HUES6 (cell line): Measurements from ENCODE around the gene MSANTD2.

Experiments
- H3K27ac ChIP-seq: 2 replicates; pipeline ENCODE4 v1.7.0; 2013; ENCODE audit warnings: low read depth, mild to moderate bottlenecking, low read length, inconsistent platforms
- H3K27me3 ChIP-seq: 2 replicates; pipeline ENCODE4 v1.6.1; 2013; ENCODE audit warnings: low read length; ENCODE audit not compliant: control insufficient read depth, insufficient read depth
- H3K36me3 ChIP-seq: 2 replicates; pipeline ENCODE4 v1.6.1; 2013; ENCODE audit warnings: low read length; ENCODE audit not compliant: control insufficient read depth, insufficient read depth
- H3K4me1 ChIP-seq: 2 replicates; pipeline ENCODE4 v1.6.1; 2013; ENCODE audit warnings: low read length; ENCODE audit not compliant: control insufficient read depth, insufficient read depth
- H3K4me3 ChIP-seq: 2 replicates; pipeline ENCODE4 v1.5.1; 2013; ENCODE audit warnings: low read depth, low read length
- H3K9ac ChIP-seq: one replicate; pipeline ENCODE4 v1.6.1; 2013; ENCODE audit warnings: mild to moderate bottlenecking, low read length
- H3K9me3 ChIP-seq: 2 replicates; pipeline ENCODE4 v1.6.1; 2013; ENCODE audit warnings: low read depth, low read length; ENCODE audit not compliant: control insufficient read depth, insufficient read depth

Gene MSANTD2

DNA sequence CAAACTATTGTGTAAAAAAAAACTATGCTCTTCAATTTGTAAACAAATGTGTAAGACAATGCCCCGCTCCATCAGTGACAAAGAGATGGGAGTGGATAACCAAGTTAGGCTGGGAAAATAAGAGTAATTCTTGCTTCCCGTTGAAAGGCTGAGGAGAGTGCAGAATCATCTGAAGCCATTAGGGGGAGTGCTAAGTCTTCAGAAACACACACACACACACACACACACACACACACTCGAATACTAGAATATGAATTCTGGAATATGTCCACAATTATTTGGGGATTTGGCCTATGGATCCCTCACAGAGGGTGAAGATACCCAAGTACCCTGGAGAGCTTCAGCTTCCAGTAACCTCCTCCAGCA is 37.3 kb upstream of the MSANTD2 start:
- peaks cover 68% of the 10 kb centered on the region for H3K27me3 ChIP-seq
- H3K9ac ChIP-seq: no peak overlapping the region
- H3K4me1 ChIP-seq: peaks cover 8% of the 10 kb centered on the region; the same call in 1 of the 2 replicates
- H3K4me3 ChIP-seq: no peak overlapping the region
- H3K36me3 ChIP-seq: no peaks in the 10 kb centered on the region
- no peaks in the 10 kb centered on the region for H3K9me3 ChIP-seq
- H3K27ac ChIP-seq: no peak overlapping the region

DNA sequence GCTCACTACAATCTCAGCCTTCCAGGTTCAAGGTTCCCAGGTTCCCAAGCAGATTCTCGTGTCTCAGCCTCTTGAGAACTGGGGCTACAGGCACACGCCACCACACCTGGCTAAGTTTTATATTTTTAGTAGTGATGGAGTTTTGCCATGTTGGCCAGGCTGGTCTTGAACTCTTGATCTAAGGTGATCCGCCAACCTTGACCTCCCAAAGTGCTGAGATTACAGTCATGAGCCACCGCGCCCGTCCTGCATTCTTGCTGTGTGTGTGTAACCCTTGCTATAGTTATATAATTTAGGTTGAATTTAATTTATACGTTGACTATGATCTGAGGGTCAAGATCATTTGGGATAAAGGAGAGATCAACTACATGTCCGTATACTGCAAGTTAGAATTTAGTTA is 35.7 kb upstream of the MSANTD2 start:
- no peaks in the 10 kb centered on the region for H3K36me3 ChIP-seq
- 0 out of 2 replicates have a peak, but pooled peaks cover 8% of the 10 kb centered on the region for H3K4me1 ChIP-seq
- H3K4me3 ChIP-seq: no peak overlapping the region
- no peak overlapping the region for H3K9ac ChIP-seq
- no peaks in the 10 kb centered on the region for H3K9me3 ChIP-seq
- peaks cover 57% of the 10 kb centered on the region for H3K27me3 ChIP-seq
- H3K27ac ChIP-seq: no peak overlapping the region

DNA sequence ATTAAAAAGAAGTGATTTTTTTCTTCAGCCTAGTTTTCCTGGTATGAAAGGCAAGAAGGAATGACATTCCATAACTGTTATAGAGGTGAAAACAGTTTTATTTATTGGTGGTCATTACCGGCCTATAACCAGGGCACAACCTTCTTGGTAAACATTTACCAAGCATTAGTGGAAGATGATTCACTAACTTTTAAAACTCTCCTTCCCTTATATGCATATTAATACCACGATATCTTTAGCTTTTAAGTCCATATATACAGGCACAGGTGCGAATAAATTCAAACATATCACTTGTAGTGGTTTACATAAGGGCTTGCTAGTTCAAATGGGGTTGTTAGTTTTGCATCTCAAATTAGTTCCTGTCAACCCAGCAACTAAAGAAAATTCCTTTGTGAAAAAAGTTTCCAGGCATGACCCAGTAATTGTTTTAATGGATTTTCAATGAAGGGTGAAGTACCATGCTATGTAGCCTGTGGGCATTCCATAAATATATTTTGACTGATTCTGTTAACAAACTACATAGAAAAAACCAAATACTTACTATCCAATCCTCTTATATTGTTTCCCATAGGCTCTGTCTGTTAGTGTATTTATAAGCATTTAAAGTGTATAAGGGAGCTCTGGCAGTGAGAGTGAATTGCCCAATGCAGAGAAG is 34.4 kb upstream of the MSANTD2 start:
- H3K36me3 ChIP-seq: no peaks in the 10 kb centered on the region
- H3K4me1 ChIP-seq: 0 out of 2 replicates have a peak, but pooled peaks cover 5% of the 10 kb centered on the region
- no peak overlapping the region for H3K4me3 ChIP-seq
- no peak overlapping the region for H3K9ac ChIP-seq
- no peak overlapping the region for H3K27ac ChIP-seq
- H3K9me3 ChIP-seq: no peaks in the 10 kb centered on the region
- H3K27me3 ChIP-seq: peaks cover 47% of the 10 kb centered on the region

GRCh38 chr11:124832571-124832970 is 32.4 kb upstream of the MSANTD2 start:
- no peaks in the 10 kb centered on the region for H3K36me3 ChIP-seq
- H3K27ac ChIP-seq: no peak overlapping the region
- peaks cover 28% of the 10 kb centered on the region for H3K27me3 ChIP-seq
- H3K9ac ChIP-seq: no peak overlapping the region
- H3K4me1 ChIP-seq: 0 out of 2 replicates have a peak, but pooled peaks cover 5% of the 10 kb centered on the region
- no peak overlapping the region for H3K4me3 ChIP-seq
- no peaks in the 10 kb centered on the region for H3K9me3 ChIP-seq

DNA sequence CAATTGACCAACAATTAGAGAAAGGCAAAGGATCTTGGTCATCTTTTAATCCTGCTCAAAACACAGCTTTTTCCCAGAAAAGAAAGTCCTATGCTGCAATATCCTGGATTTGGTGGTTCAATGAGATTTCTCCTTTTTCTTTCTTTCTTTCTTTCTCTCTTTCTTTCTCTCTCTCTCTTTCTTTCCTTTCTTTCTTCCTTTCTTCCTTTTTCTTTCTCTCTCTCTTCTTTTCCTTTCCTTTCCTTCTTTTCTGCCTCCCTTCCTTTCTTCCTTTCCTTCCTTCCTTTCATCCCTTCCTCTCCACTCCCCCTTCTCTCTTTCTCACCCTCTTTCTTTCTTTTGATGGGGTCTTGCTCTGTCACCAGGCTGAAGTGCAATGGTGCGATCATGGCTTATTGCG is 31.7 kb upstream of the MSANTD2 start:
- no peak overlapping the region for H3K4me3 ChIP-seq
- no peak overlapping the region for H3K27ac ChIP-seq
- H3K36me3 ChIP-seq: no peaks in the 10 kb centered on the region
- H3K27me3 ChIP-seq: peaks cover 23% of the 10 kb centered on the region
- 0 out of 2 replicates have a peak, but pooled peaks cover 5% of the 10 kb centered on the region for H3K4me1 ChIP-seq
- no peaks in the 10 kb centered on the region for H3K9me3 ChIP-seq
- no peak overlapping the region for H3K9ac ChIP-seq

GRCh38 chr11:124830749-124831148 is 30.5 kb upstream of the MSANTD2 start:
- no peaks in the 10 kb centered on the region for H3K9me3 ChIP-seq
- H3K27me3 ChIP-seq: peaks cover 21% of the 10 kb centered on the region
- H3K4me1 ChIP-seq: 0 out of 2 replicates have a peak, but pooled peaks cover 5% of the 10 kb centered on the region
- H3K36me3 ChIP-seq: no peaks in the 10 kb centered on the region
- H3K4me3 ChIP-seq: no peak overlapping the region
- no peak overlapping the region for H3K27ac ChIP-seq
- H3K9ac ChIP-seq: no peak overlapping the region

GRCh38 chr11:124829986-124830385 is 29.8 kb upstream of the MSANTD2 start:
- no peak overlapping the region for H3K27ac ChIP-seq
- peaks cover 18% of the 10 kb centered on the region; the same call in 1 of the 2 replicates for H3K27me3 ChIP-seq
- no peak overlapping the region for H3K4me3 ChIP-seq
- no peaks in the 10 kb centered on the region for H3K36me3 ChIP-seq
- 0 out of 2 replicates have a peak, but pooled peaks cover 5% of the 10 kb centered on the region for H3K4me1 ChIP-seq
- H3K9me3 ChIP-seq: no peaks in the 10 kb centered on the region
- no peak overlapping the region for H3K9ac ChIP-seq

- H3K9me3 ChIP-seq: no peaks in the 10 kb centered on the region
- no peak overlapping the region for H3K9ac ChIP-seq
- no peaks in the 10 kb centered on the region for H3K4me1 ChIP-seq
- H3K36me3 ChIP-seq: no peaks in the 10 kb centered on the region
- H3K27me3 ChIP-seq: peaks cover 18% of the 10 kb centered on the region; the same call in 1 of the 2 replicates
- no peak overlapping the region for H3K4me3 ChIP-seq
- H3K27ac ChIP-seq: no peak overlapping the region
Observed at GRCh38 chr11:124825876-124826275, 25.7 kb upstream of the MSANTD2 start.

DNA sequence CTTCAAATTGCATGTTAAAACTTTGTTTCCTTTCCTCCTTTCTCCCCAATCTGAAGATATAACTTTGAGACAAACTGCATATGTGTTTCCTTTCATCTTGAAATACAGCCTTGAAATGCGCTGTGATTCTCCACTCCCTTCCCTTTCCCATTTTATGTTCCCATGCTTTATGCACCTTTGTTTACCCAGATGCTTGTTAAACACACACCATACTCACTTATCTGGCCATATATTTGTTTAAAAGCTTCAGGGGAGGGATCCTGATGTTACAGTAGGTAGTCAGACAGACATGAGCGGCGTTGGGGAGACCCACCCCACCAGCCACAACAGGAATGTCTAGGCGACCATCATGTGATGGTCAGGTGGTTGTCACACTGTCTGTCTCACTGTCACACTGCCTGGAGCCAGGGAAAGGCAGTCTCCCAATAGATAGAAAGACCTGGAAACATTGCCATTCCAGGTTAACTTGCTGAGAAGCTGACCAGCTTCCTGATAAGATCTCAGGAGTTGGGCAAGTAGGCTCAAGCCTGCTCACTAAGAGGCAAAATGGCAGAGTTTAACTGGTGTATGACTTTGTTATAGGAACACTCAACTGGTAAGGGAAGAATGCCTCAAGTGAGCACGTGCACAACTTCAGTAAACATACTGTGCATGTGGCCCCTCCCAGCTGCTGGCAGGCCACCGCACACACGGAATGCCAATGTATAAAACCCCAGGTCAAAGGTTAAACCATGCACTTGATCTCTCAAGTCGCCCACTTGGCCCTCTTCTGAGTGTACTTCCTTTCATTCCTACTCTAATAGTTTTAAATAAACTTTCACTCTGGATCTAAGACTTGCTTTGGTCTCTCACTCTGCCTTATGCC is 23.5 kb upstream of the MSANTD2 start:
- H3K27ac ChIP-seq: no peak overlapping the region
- no peak overlapping the region for H3K4me3 ChIP-seq
- no peaks in the 10 kb centered on the region for H3K4me1 ChIP-seq
- peaks cover 13% of the 10 kb centered on the region for H3K27me3 ChIP-seq
- H3K9ac ChIP-seq: no peak overlapping the region
- H3K36me3 ChIP-seq: no peaks in the 10 kb centered on the region
- H3K9me3 ChIP-seq: no peaks in the 10 kb centered on the region

GRCh38 chr11:124821995-124822730 is 22.0 kb upstream of the MSANTD2 start:
- Histone ChIP-seq H3K27ac (no peak overlapping the region), H3K9ac (no peak overlapping the region), H3K27me3 (peaks cover 18% of the 10 kb centered on the region), H3K4me1 (no peaks in the 10 kb centered on the region), H3K36me3 (no peaks in the 10 kb centered on the region), H3K9me3 (no peaks in the 10 kb centered on the region), H3K4me3 (no peak overlapping the region)
